MCF 10A (cell line): ENCODE measurements around the gene ECE1. TPM values are rescaled to one million over a fixed set of nuclear protein-coding genes. Genes with fewer than 3 reads are reported as not detected.
A peak's percentile ranks its signal among the peaks of the same experiment; 100 is the strongest.
"Not testable (repeated sequence)": the region's sequence is repeated elsewhere in the genome, so short reads cannot be mapped to it uniquely, and the experiment has no call there.

Experiments used
- BruUV-seq: library from RNA; stranded (reverse); fragments of 400-500 nt; replicated peaks from 2 replicates; lab custom pipeline; 2021; lab: Mats Ljungman, UMichigan
- CTCF ChIA-PET: fragments of 300-600 bp; sonication (Branson Sonifier 250); formaldehyde crosslinking; extraction: SDS; loops from one replicate; lab custom pipeline; 2021; ENCODE audit warnings: antibody characterized with exemption, inconsistent platforms; lab: Yijun Ruan, JAX
- POLR2A ChIA-PET: fragments of 300-600, 350-650 bp; sonication (Branson Sonifier 250); formaldehyde crosslinking; extraction: SDS; loops from one replicate; lab custom pipeline; 2020; ENCODE audit warnings: antibody characterized with exemption, inconsistent platforms; lab: Yijun Ruan, JAX
- DNase-seq: peaks from one replicate; pipeline ENCODE4 v3.0.0-alpha.2; 2018; ENCODE audit not compliant: unreplicated experiment
- H3K27ac Mint-ChIP-seq: one replicate; pipeline ENCODE4 v1.8.0; 2022; ENCODE audit warnings: mild to moderate bottlenecking, low read depth, mixed read lengths; ENCODE audit not compliant: unreplicated experiment
- H3K27me3 Mint-ChIP-seq: one replicate; pipeline ENCODE4 v1.8.0; 2022; ENCODE audit warnings: mixed read lengths; ENCODE audit not compliant: insufficient read depth, unreplicated experiment
- H3K36me3 Mint-ChIP-seq: one replicate; pipeline ENCODE4 v1.8.0; 2022; ENCODE audit warnings: mild to moderate bottlenecking, moderate library complexity, mixed read lengths; ENCODE audit not compliant: insufficient read depth, unreplicated experiment
- H3K4me1 Mint-ChIP-seq: one replicate; pipeline ENCODE4 v1.8.0; 2022; ENCODE audit warnings: mixed read lengths; ENCODE audit not compliant: insufficient read depth, unreplicated experiment
- H3K4me3 Mint-ChIP-seq: one replicate; pipeline ENCODE4 v1.8.0; 2022; ENCODE audit warnings: mild to moderate bottlenecking, moderate library complexity, mixed read lengths; ENCODE audit not compliant: unreplicated experiment
- H3K9me3 Mint-ChIP-seq: one replicate; pipeline ENCODE4 v1.8.0; 2022; ENCODE audit warnings: mixed read lengths; ENCODE audit not compliant: unreplicated experiment
- CTCF ChIP-seq: fragments of 200-600 bp; IDR thresholded peaks from one replicate; pipeline ENCODE4 v1.8.0; 2022; ENCODE audit warnings: antibody characterized with exemption, mild to moderate bottlenecking; ENCODE audit not compliant: unreplicated experiment
- intact Hi-C: fragments of 100-400 bp; cut with micrococcal nuclease; formaldehyde crosslinking; loops from 2 replicates; pipeline ENCODE4 v1.14.1; 2022
- total RNA-seq: library from RNA; stranded (reverse); gene quantifications from 2 replicates; pipeline ENCODE4 v1.2.3, GENCODE V29; 2022

ECE1 gene
- total RNA-seq, 1 experiment from 2014 or later, result 40.0 TPM

- H3K27ac Mint-ChIP-seq, result no peak overlapping the region
- POLR2A ChIA-PET, result no interaction called here
Measured at GRCh38 chr1:21205416-21205815, 84.8 kb downstream of the ECE1 start.

GRCh38 chr1:21201650-21202049 is 88.6 kb downstream of the ECE1 start:
- H3K9me3 Mint-ChIP-seq, result no peaks in the 10 kb centered on the region
- CTCF ChIA-PET, result interaction anchor here (0.6 to 2.0 kb wide), 2 partner anchors 15 to 23 kb away, joined by 3 to 7 read pairs; no protein-coding TSS in a partner anchor
- H3K27ac Mint-ChIP-seq, result no peak overlapping the region
- no TSS peak for BruUV-seq
- no peak for TF ChIP-seq CTCF
- POLR2A ChIA-PET, result interaction anchor here (1.0 kb wide), 1 partner anchor 415 kb away, joined by 4 read pairs; no protein-coding TSS in a partner anchor
- no peak for DNase-seq
- H3K27me3 Mint-ChIP-seq, result no peaks in the 10 kb centered on the region
- no peak overlapping the region for H3K4me3 Mint-ChIP-seq
- intact Hi-C loops, result no loop called here
- peaks cover 5% of the 10 kb centered on the region for H3K4me1 Mint-ChIP-seq
- no peaks in the 10 kb centered on the region for H3K36me3 Mint-ChIP-seq

More at GRCh38 chr1:21205416-21205815, 84.8 kb downstream of the ECE1 start:
- BruUV-seq, result no TSS peak
- intact Hi-C loops, result no loop called here
- no peaks in the 10 kb centered on the region for H3K36me3 Mint-ChIP-seq
- TF ChIP-seq CTCF, result no peak
- H3K4me3 Mint-ChIP-seq, result no peak overlapping the region
- CTCF ChIA-PET, result interaction anchor here (0.7 to 1.2 kb wide), 2 partner anchors 11 to 1435 kb away, joined by 3 read pairs; no protein-coding TSS in a partner anchor
- no peaks in the 10 kb centered on the region for H3K9me3 Mint-ChIP-seq
- no peaks in the 10 kb centered on the region for H3K27me3 Mint-ChIP-seq
- peaks cover 5% of the 10 kb centered on the region for H3K4me1 Mint-ChIP-seq
- no peak for DNase-seq

- H3K4me1 Mint-ChIP-seq, H3K9me3 Mint-ChIP-seq, BruUV-seq, DNase-seq, H3K27ac Mint-ChIP-seq, H3K27me3 Mint-ChIP-seq, H3K4me3 Mint-ChIP-seq, intact Hi-C loops, H3K36me3 Mint-ChIP-seq: not testable (repeated sequence)
- POLR2A ChIA-PET, result interaction anchor here (1.0 kb wide), 1 partner anchor 415 kb away, joined by 4 read pairs; no protein-coding TSS in a partner anchor
- CTCF ChIA-PET, result interaction anchor here (2.0 kb wide), 1 partner anchor 15 kb away, joined by 7 read pairs; no protein-coding TSS in a partner anchor
Measured at GRCh38 chr1:21201238-21201637, 89.0 kb downstream of the ECE1 start.

GRCh38 chr1:21200767-21201166 is 89.5 kb downstream of the ECE1 start:
- H3K27me3 Mint-ChIP-seq, result no peaks in the 10 kb centered on the region
- H3K4me1 Mint-ChIP-seq, result peaks cover 5% of the 10 kb centered on the region
- peak; percentile 56 for DNase-seq
- H3K9me3 Mint-ChIP-seq, result no peaks in the 10 kb centered on the region
- ChIA-PET CTCF (interaction anchor here (0.6 kb wide), 1 partner anchor 505 kb away, joined by 5 read pairs; no protein-coding TSS in a partner anchor), POLR2A (interaction anchor here (0.7 to 1.0 kb wide), 3 partner anchors 202 to 414 kb away, joined by 3 to 4 read pairs (median 3); no protein-coding TSS in a partner anchor)
- H3K27ac Mint-ChIP-seq, result no peak overlapping the region
- no peak overlapping the region for H3K4me3 Mint-ChIP-seq
- no TSS peak for BruUV-seq
- intact Hi-C loops, result no loop called here
- no peaks in the 10 kb centered on the region for H3K36me3 Mint-ChIP-seq
- TF ChIP-seq CTCF, result no peak
